Activated CD4-positive, CD25-positive, alpha-beta regulatory T cell treated with anti-CD3 and anti-CD28 coated beads, Interleukin-2, amount 50 U/mL, for 16 hours (primary cell): ENCODE results near the gene OR14C36.
"Not testable (repeated sequence)": the region's sequence is repeated elsewhere in the genome, so short reads cannot be mapped to it uniquely, and the experiment has no call there.

Experiments
- DNase-seq: peaks from one replicate; pipeline ENCODE4 v3.0.0-alpha.2; 2020; ENCODE audit warnings: low read depth, low spot score

Gene OR14C36

GRCh38 chr1:248348475-248348874 lies at the start of gene OR14C36:
Gene OR14C36, plus strand, starts transcription at chr1:248348775. Its CDS starts 0 bp downstream, at chr1:248348775.
- DNase-seq = no peak

- no peak for DNase-seq
Observed at GRCh38 chr1:248303324-248303723, 45.3 kb upstream of the OR14C36 start, which contains the start of gene OR2T12. Gene OR2T12, minus strand, starts transcription at chr1:248303424. Its CDS starts 7,846 bp downstream, at chr1:248295578.

- not testable (repeated sequence) for DNase-seq
Observed at GRCh38 chr1:248305672-248306071, 42.9 kb upstream of the OR14C36 start.

- no peak for DNase-seq
Observed at GRCh38 chr1:248306103-248306502, 42.5 kb upstream of the OR14C36 start.

GRCh38 chr1:248306740-248307139 lies 41.8 kb upstream of the OR14C36 start:
- DNase-seq = not testable (repeated sequence)

GRCh38 chr1:248316796-248317195 lies 31.8 kb upstream of the OR14C36 start:
- DNase-seq = no peak

- no peak for DNase-seq
Observed at GRCh38 chr1:248324468-248324867, 24.1 kb upstream of the OR14C36 start, which contains the start of gene OR2M7. Gene OR2M7, minus strand, starts transcription at chr1:248324568. Its CDS starts 0 bp downstream, at chr1:248324568.

GRCh38 chr1:248343451-248343850 lies 5.1 kb upstream of the OR14C36 start:
- no peak for DNase-seq

- DNase-seq = no peak
Observed at GRCh38 chr1:248359415-248359814, 10.8 kb downstream of the OR14C36 start.

- DNase-seq = no peak
Observed at GRCh38 chr1:248361121-248361715, 12.6 kb downstream of the OR14C36 start, which contains the start of gene OR2T4. Gene OR2T4, plus strand, starts transcription at chr1:248361665. Its CDS starts 0 bp downstream, at chr1:248361665.

GRCh38 chr1:248366609-248367008 lies 18.0 kb downstream of the OR14C36 start:
- no peak for DNase-seq

GRCh38 chr1:248372394-248372793 lies 23.8 kb downstream of the OR14C36 start:
- no peak for DNase-seq

- DNase-seq = no peak
Observed at GRCh38 chr1:248373761-248374160, 25.2 kb downstream of the OR14C36 start.

GRCh38 chr1:248375446-248375845 lies 26.9 kb downstream of the OR14C36 start, which contains the start of gene OR2T6:
Gene OR2T6, plus strand, starts transcription at chr1:248375746. Its CDS starts 11,863 bp downstream, at chr1:248387609.
- DNase-seq = no peak

GRCh38 chr1:248376916-248377315 lies 28.3 kb downstream of the OR14C36 start:
- no peak for DNase-seq

- DNase-seq = no peak
Observed at GRCh38 chr1:248380854-248381253, 32.3 kb downstream of the OR14C36 start.

- DNase-seq = no peak
Observed at GRCh38 chr1:248388426-248388825, 39.9 kb downstream of the OR14C36 start.

GRCh38 chr1:248393050-248393449 lies 44.5 kb downstream of the OR14C36 start:
- no peak for DNase-seq
